Common myeloid progenitor, CD34-positive (primary cell): ENCODE results near the gene FAM53B.

Experiments used
- CTCF ChIA-PET: fragments of 350-600 bp; sonication (Branson Sonifier 250); formaldehyde crosslinking; loops from one replicate; lab custom pipeline; 2021; ENCODE audit warnings: antibody characterized with exemption; lab: Charles Lee
- POLR2A ChIA-PET: fragments of 350-600 bp; sonication (Branson Sonifier 250); formaldehyde crosslinking; loops from one replicate; lab custom pipeline; 2021; ENCODE audit warnings: antibody characterized with exemption; lab: Charles Lee
- DNase-seq, 3 donors: peaks; one replicate each; pipeline versions ENCODE4 v3.0.0 to v3.0.0-alpha.2; 2013
- H3K27ac ChIP-seq, 2 experiments: 1 replicate in 1 of 2; 2 replicates in 1 of 2; pipeline ENCODE4 v1.7.0; 2013; ENCODE audit warnings: inconsistent platforms in 2 of 2, low read length in 2 of 2, mild to moderate bottlenecking in 2 of 2, low read depth in 1 of 2, moderate library complexity in 1 of 2; ENCODE audit not compliant: severe bottlenecking in 2 of 2, insufficient read depth in 1 of 2, poor library complexity in 1 of 2
- H3K27me3 ChIP-seq, 5 experiments: replicated peaks in 2 of 5; 1 replicate in 3 of 5; 2 replicates in 2 of 5; pipeline versions ENCODE4 v1.6.1 to v1.7.0; 2013; ENCODE audit warnings: low read length in 4 of 5, mild to moderate bottlenecking in 2 of 5, moderate library complexity in 2 of 5, inconsistent platforms in 1 of 5; ENCODE audit not compliant: insufficient read depth in 5 of 5, control insufficient read depth in 4 of 5
- H3K36me3 ChIP-seq, 4 experiments: 1 replicate in 2 of 4; 2 replicates in 2 of 4; pipeline versions ENCODE4 v1.6.1 to v1.7.0; 2013; ENCODE audit warnings: low read length in 3 of 4, control low read depth in 1 of 4, mild to moderate bottlenecking in 1 of 4; ENCODE audit not compliant: control insufficient read depth in 4 of 4, insufficient read depth in 4 of 4
- H3K4me1 ChIP-seq, 4 experiments: 1 replicate in 3 of 4; 2 replicates in 1 of 4; pipeline versions ENCODE4 v1.6.1 to v1.7.1; 2013; ENCODE audit warnings: low read length in 3 of 4, mild to moderate bottlenecking in 3 of 4, control low read depth in 1 of 4, inconsistent platforms in 1 of 4, moderate library complexity in 1 of 4; ENCODE audit not compliant: control insufficient read depth in 4 of 4, insufficient read depth in 4 of 4; ENCODE audit errors: control extremely low read depth in 1 of 4
- H3K4me3 ChIP-seq, 7 experiments: 1 replicate in 4 of 7; 2 replicates in 3 of 7; pipeline versions ENCODE4 v1.5.1 to v1.7.0; 2013; ENCODE audit warnings: mild to moderate bottlenecking in 7 of 7, low read length in 6 of 7, moderate library complexity in 6 of 7, inconsistent platforms in 2 of 7, low read depth in 2 of 7, control low read depth in 1 of 7; ENCODE audit not compliant: insufficient read depth in 4 of 7, control insufficient read depth in 1 of 7; ENCODE audit errors: extremely low read depth in 1 of 7
- H3K9me3 ChIP-seq, 5 experiments: 1 replicate in 4 of 5; 2 replicates in 1 of 5; pipeline versions ENCODE4 v1.6.1 to v1.7.1; 2013; ENCODE audit warnings: low read length in 4 of 5, mild to moderate bottlenecking in 2 of 5, inconsistent platforms in 1 of 5, low read depth in 1 of 5, moderate library complexity in 1 of 5; ENCODE audit not compliant: control insufficient read depth in 4 of 5, insufficient read depth in 2 of 5; ENCODE audit errors: control extremely low read depth in 1 of 5
- WGBS: methylation state at CpG from one replicate; pipeline ENCODE4 v1.1.5; 2013; ENCODE audit not compliant: insufficient coverage; 5-methylcytosine and 5-hydroxymethylcytosine counted together

Gene FAM53B

DNA sequence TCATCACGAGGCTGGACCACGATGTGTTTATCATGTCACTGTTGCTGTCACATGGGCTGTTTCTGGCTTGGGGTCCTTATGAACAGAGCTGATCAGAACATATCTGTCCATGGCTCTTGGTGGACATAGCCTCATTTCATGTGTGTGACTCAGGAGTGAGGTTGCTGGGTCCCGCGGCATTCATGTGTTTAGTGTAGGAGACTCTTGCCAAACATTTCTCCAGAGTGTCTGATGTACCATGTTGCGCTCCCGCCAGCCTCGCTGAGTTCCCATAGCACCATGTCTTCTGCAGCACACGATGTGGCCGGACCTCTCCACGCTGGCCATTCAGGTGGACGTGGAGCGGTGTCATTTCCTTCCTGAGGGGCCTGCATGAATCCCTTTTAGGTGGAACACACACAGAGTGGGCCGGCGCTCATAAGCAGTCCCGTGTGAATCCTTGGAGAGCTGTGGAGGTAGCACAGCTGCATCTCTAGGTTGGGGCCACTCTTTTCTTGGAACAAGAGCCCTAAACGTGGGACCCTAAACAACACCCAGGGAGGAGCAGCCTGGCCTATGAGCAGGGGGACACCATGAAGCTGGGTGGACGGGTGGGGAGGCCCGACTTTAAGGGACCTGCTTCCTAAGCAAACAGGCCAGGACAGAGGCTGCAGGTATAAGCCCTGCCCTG, 147.9 kb downstream of the FAM53B start:
- H3K27me3 ChIP-seq = no peaks in the 10 kb centered on the region
- H3K9me3 ChIP-seq = peaks cover 0 to 7% (median 3%) of the 10 kb centered on the region in 5 experiments
- H3K4me3 ChIP-seq = no peak overlapping the region
- ChIA-PET POLR2A (no interaction called here), CTCF (no interaction called here)
- no peak overlapping the region for H3K27ac ChIP-seq
- H3K36me3 ChIP-seq = no peaks in the 10 kb centered on the region
- no peak for DNase-seq
- H3K4me1 ChIP-seq = peaks cover 0 to 14% (median 4%) of the 10 kb centered on the region in 4 experiments
- 94% methylated on average over 18 of the region's 18 CpGs for WGBS

DNA sequence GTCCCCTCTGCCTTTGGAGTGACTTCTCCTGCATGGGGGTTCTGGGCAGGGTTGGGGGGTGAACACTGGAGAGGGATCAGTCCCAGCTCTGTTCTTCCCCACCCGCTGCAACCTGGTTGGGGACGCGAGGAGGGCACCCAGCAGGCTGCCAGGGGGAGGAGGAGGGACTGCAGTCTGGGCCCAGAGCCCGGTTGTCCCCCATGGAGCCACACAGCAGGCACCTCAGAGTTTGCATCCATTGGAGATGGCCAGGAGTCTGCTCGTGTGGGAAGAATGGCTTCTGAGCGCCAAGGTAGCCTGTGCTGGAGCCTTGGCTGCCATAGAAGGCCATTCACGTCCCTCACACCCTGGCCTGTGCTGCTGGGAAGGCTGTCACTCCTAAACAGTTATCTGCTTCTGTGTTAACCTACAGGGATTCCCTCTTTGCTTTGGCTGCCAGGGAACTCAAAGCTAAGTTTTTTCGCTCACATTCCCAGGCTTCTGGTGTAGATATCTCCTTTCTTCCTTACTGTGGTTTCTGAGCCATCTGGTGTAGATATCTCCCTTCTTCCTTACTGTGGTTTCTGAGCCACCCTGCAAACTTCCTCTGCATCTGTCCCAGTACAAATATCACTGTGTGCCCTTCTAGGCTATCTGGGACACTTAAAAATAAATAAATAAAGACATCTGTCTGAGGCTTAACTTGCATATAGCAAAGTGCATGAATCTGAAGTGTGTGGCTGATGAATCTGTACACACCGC, 148.9 kb downstream of the FAM53B start:
- 98% methylated on average over 8 of the region's 9 CpGs for WGBS
- no peak overlapping the region for H3K27ac ChIP-seq
- peaks cover 0 to 7% (median 3%) of the 10 kb centered on the region in 5 experiments for H3K9me3 ChIP-seq
- H3K36me3 ChIP-seq = no peaks in the 10 kb centered on the region
- H3K4me3 ChIP-seq = no peak overlapping the region
- POLR2A ChIA-PET = no interaction called here
- peaks cover 0 to 14% (median 4%) of the 10 kb centered on the region in 4 experiments for H3K4me1 ChIP-seq
- peak in 2 of 3 donors; percentile 63 to 69 for DNase-seq
- CTCF ChIA-PET = no interaction called here
- peaks cover 0 to 3% (median 0%) of the 10 kb centered on the region in 5 experiments for H3K27me3 ChIP-seq

DNA sequence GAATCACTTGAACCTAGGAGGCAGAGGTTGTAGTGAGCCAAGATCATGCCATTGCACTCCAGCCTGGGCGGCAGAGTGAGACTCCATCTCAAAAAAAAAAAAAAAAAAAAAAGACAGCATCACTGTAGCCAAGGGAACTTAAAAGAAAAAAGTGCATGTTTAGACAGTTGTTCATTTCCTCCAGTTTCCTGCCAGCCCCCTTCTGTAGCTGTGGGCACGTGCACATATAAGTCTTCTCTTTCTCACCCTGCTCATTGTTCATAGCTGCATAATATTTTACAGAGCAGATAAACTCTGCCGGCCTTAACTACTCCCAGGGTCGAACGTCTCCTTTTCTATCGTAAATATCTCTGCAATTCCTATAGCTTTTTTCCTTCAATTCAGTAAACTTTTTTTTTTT, 149.9 kb downstream of the FAM53B start:
- 100% methylated on average over 1 of the region's 6 CpGs for WGBS
- DNase-seq = no peak
- Histone ChIP-seq H3K27ac (no peak overlapping the region), H3K27me3 (peaks cover 0 to 3% (median 0%) of the 10 kb centered on the region in 5 experiments), H3K4me1 (peaks cover 0 to 18% (median 7%) of the 10 kb centered on the region in 4 experiments), H3K4me3 (no peak overlapping the region), H3K9me3 (peaks cover 0 to 7% (median 3%) of the 10 kb centered on the region in 5 experiments), H3K36me3 (no peaks in the 10 kb centered on the region)
- ChIA-PET POLR2A (no interaction called here), CTCF (no interaction called here)

DNA sequence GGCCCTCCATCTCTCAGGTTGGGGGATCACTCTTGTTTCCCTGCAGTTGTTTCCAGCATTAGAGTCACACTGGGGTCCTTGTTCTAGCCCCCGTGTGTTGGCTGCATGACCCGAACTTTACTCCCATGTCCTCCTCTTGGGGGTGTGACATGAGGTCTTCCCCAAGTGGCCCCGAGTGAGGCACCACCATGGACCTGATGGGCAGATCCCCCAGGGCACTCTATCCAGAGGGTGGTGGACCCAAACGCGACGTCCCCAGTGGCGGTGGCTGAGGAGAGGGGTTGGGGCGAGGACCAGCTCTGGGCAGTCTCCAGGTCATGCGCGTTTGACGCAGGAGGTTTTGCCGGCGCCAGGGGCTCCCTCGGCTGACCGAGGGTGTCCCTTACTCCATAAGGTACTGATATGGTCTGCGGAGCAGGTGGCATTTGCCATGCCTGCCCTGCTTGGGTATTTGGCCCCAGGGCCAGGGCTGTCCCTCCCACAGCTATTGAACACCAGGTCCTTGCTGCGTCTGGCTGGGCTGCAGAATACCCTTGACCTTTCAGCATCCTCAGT, 150.7 kb downstream of the FAM53B start:
- Histone ChIP-seq H3K9me3 (peaks cover 0 to 7% (median 3%) of the 10 kb centered on the region in 5 experiments), H3K4me3 (no peak overlapping the region), H3K27ac (no peak overlapping the region), H3K27me3 (peaks cover 0 to 3% (median 0%) of the 10 kb centered on the region in 5 experiments), H3K4me1 (peaks cover 0 to 26% (median 14%) of the 10 kb centered on the region in 4 experiments), H3K36me3 (no peaks in the 10 kb centered on the region)
- POLR2A ChIA-PET = no interaction called here
- no peak for DNase-seq
- 99% methylated on average over 14 of the region's 17 CpGs for WGBS
- CTCF ChIA-PET = interaction anchor here (1.4 kb wide), 1 partner anchor 9 kb away, joined by 3 read pairs; no protein-coding TSS in a partner anchor

DNA sequence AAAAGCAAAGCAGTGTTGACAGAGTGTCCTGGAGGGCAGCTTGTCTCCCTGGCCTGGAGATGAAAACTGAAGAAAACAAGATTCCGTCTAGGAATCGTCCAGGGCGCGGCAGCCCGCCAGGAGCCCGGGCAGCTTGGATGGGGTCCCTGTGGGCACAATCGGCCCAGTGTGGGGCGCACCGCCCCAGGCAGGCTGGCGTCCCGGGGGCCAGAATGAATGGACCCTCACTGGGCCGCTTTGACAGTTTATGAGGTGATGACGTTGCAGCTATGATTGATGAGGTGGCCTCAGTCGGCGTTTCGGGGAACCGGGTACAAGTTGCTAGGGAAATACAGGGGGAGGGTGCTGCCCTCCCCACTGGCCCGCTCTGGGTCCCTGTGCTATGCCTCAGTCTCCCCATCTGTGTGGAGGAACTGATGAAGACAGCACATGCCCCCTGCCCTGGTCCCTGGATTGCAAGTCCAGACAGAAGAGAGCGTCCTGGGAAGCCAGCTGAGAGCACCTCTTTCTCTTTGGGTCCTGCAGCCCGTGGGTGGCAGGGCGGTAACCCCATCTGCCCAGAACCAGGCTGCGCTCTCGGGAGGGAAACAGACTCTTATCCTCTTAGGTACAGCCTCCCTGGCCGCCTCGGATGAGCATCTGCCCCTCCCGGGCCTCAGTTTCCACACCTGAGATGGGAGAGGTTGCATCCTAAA, 151.3 kb downstream of the FAM53B start:
- POLR2A ChIA-PET = no interaction called here
- Histone ChIP-seq H3K27me3 (peaks cover 0 to 3% (median 0%) of the 10 kb centered on the region in 5 experiments), H3K4me3 (no peak overlapping the region), H3K36me3 (no peaks in the 10 kb centered on the region), H3K27ac (no peak overlapping the region), H3K9me3 (peaks cover 0 to 7% (median 3%) of the 10 kb centered on the region in 5 experiments), H3K4me1 (peaks cover 0 to 31% (median 17%) of the 10 kb centered on the region in 4 experiments)
- CTCF ChIA-PET = interaction anchor here (1.4 kb wide), 1 partner anchor 10 kb away, joined by 3 read pairs; no protein-coding TSS in a partner anchor
- no peak for DNase-seq
- WGBS = 97% methylated on average over 23 of the region's 26 CpGs

DNA sequence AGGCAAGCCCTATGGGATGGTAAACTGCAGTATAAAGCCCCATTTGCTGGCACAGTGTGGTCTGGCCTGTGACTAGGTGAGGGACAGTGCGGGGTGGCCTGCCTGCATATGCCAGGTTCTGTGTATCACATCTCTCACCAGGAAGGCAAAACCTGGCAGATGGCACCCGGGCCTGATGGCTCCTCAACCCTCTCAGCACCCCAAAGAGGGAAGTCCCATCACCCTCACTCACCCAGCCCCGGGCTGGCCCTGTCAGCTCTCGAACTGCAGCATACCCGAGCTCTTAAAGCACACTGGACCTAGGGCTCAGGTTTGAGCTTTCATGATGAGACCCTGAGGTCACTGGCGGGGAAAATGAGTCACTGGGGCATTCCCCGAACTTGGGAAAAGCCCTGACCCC, 152.1 kb downstream of the FAM53B start:
- H3K4me3 ChIP-seq = no peak overlapping the region
- 100% methylated on average over 6 of the region's 7 CpGs for WGBS
- peaks cover 0 to 31% (median 17%) of the 10 kb centered on the region in 4 experiments for H3K4me1 ChIP-seq
- DNase-seq = no peak
- CTCF ChIA-PET = interaction anchor here (0.9 kb wide), 1 partner anchor 54 kb away, joined by 3 read pairs; no protein-coding TSS in a partner anchor
- POLR2A ChIA-PET = no interaction called here
- H3K27me3 ChIP-seq = peaks cover 0 to 3% (median 0%) of the 10 kb centered on the region in 5 experiments
- H3K27ac ChIP-seq = no peak overlapping the region
- H3K36me3 ChIP-seq = no peaks in the 10 kb centered on the region
- peaks cover 0 to 7% (median 3%) of the 10 kb centered on the region in 5 experiments for H3K9me3 ChIP-seq
